Measurements from ENCODE around the gene SEC11C.
"Not testable (repeated sequence)": the region's sequence is repeated elsewhere in the genome, so short reads cannot be mapped to it uniquely, and the experiment has no call there.

Gene SEC11C

GRCh38 chr18:59139615-59140301, at the start of gene SEC11C:
Gene SEC11C, plus strand, starts transcription at chr18:59139884. Its CDS starts 65 bp downstream, at chr18:59139949.
- peak; percentile 96 for DNase-seq (ENCODE audit: low spot score)

DNA sequence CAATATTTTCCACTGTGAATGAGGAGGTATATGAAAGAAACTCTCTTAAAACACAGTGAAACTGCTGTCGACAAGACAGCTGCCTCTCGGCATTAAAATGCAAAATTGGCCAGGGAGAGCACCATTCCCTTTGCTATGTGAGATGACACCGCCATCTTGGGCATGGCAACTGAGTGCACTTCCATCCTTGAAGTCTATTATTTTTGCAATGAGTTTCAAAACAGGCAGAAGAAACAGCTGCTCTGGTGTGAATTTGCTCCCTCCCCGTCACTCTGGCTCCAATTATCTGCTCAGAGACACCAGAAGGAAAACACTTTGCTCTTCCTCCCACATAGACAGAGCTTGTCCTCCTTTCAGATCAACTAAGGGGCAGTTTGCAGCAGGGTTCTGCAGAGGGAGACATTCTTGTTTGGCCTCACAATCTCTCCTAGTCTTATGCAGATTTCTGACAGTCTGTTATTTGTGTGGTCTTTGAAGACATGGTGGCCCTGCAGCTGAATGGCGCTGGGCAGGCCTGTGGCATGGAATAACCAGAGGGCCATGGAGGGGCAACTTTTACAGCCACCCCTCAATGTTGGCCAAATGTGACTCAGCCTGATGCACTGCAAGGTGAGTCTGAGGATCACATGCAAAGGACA, 48.6 kb upstream of the SEC11C start:
- DNase-seq (ENCODE audit: low spot score): no peak

- DNase-seq (ENCODE audit: low spot score): no peak
Observed at GRCh38 chr18:59093668-59094067, 46.0 kb upstream of the SEC11C start.

GRCh38 chr18:59094569-59094968, 45.1 kb upstream of the SEC11C start:
- no peak for DNase-seq (ENCODE audit: low spot score)

DNA sequence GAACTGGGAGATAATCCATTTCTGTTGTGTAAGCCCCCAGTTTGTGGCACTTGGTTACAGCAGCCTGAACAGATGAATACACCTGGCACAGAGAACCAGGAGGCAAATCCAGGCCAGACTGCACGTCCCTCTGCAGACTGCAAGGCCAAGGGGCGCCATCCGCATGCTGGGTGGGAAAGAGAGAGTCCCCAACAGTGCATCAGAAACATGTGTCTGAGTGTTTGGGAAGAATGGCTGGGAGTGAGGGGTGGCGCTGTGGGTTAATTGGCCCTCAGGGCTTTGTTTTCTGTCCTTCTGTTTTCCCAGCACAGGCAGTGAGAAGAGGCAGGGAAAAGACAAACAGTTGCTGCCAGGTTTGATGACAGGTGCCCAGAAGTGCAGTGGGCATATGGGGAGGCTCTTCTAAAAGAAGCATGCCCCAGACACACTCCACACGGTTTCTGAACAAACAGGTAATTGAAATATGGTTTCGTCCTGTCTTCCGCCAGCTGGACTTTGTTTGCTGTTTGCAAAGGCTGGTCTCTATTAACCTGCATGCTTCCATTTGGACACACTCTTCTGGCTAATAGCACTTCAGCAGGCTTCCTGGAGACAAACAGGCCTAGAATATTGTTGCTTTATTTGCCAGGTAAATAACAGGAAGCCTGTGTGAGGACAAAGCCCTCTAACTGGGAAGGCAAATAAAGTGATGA, 43.4 kb upstream of the SEC11C start:
- no peak for DNase-seq (ENCODE audit: low spot score)

DNA sequence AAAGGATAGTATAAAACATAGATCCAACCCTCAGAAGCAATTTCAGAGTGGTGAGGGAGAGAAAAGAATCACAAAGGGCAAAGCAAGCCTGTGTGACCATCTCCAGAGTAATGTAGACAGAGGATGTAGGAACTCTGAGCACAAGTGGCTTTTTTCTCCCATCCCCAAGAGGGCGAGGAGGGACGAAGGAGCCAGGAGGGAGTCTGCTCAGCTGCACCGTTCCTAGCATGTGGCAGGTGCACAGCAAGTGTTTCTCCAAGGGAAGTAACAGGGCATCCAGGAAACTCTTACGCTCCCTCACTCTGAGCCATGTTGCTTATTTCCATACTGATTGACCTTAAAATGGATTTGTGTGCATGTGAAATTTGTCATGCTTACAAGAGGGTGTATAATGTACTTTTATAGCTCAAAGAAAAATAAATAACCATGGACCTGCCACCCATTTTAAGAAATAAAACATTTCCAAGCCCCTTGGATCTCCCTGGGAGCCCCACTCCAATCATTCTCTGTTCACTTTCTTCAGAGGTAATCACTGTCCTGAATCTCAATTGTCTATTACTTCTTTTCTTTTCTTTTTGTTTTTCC, 37.8 kb upstream of the SEC11C start:
- no peak for DNase-seq (ENCODE audit: low spot score)

GRCh38 chr18:59109375-59109774, 30.3 kb upstream of the SEC11C start:
- DNase-seq (ENCODE audit: low spot score): peak; percentile 14

- DNase-seq (ENCODE audit: low spot score): no peak
Observed at GRCh38 chr18:59114160-59114559, 25.5 kb upstream of the SEC11C start.

GRCh38 chr18:59123588-59124369, 15.9 kb upstream of the SEC11C start:
- peak; percentile 89 for DNase-seq (ENCODE audit: low spot score)

- no peak for DNase-seq (ENCODE audit: low spot score)
Observed at GRCh38 chr18:59124370-59124704, 15.3 kb upstream of the SEC11C start.

GRCh38 chr18:59127047-59127446, 12.6 kb upstream of the SEC11C start:
- DNase-seq (ENCODE audit: low spot score): no peak

DNA sequence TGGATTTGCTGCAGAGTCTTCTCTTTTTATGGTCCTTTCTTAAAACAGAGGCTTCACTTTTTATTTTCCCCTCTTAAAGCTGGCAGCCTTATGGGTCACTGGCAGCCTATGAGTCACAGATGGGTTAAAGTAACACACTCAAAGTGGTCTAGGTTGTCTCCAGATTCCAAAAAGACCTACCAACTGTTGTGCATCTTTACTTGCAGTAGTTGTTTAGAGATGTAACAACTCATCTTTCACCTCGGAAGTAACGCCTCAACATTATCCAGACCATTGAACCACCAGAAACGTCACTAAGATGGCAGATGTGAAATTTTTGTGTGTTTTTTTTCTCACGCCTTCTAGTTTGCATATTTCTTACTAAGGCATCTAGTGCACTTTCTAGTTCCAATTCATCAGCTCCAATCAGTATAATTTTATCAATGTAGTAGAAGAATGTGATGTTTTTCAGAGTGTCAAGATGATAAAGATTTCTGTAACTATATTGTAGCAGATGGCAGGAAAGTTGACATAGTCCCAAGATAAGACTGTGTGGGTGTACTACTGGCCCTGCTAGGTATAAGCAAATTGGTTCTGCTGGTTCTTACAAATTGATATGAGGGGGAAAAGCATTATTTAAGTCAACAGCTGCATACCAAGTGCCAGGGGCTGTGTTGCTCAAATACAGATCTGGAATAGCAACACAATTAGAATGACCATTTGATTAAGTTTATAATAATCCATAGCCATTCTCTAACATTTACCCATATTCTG, 9.6 kb upstream of the SEC11C start:
- no peak for DNase-seq (ENCODE audit: low spot score)

- no peak for DNase-seq (ENCODE audit: low spot score)
Observed at GRCh38 chr18:59132810-59133465, 6.7 kb upstream of the SEC11C start.

GRCh38 chr18:59139291-59139614, 431 bp upstream of the SEC11C start:
- DNase-seq (ENCODE audit: low spot score): peak; percentile 91

DNA sequence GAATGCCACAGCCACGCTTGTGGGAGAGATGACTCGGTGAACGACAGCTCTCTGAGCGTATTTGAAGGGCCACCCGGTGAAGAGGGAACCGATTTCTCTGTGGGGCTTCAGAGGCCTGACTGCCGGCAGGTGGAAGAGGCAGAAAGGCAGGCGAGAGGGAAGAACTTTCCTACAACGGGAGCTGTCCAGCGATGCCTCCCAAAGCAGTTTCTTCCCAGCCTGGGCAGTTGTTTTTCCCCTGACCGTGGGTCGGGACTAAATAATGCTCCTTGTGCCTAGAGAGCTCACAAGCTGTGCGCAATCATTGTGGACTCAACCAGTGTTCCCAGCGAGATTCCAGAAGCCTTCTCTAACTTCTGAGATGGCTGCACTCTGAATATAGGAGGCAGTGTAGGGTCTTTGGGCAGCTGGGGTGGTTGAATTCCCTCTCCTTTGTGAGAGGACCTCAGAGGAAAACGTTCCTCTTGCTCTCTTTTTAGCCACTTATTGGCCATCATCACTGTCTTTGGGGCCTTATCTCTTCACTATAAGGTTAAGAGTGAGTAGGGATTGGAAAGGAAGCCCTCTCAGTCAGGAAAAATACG, 710 bp downstream of the SEC11C start:
- DNase-seq (ENCODE audit: low spot score): peak; percentile 59

- no peak for DNase-seq (ENCODE audit: low spot score)
Observed at GRCh38 chr18:59141294-59142068, 1.8 kb downstream of the SEC11C start.

GRCh38 chr18:59142274-59142673, 2.6 kb downstream of the SEC11C start:
- DNase-seq (ENCODE audit: low spot score): no peak

DNA sequence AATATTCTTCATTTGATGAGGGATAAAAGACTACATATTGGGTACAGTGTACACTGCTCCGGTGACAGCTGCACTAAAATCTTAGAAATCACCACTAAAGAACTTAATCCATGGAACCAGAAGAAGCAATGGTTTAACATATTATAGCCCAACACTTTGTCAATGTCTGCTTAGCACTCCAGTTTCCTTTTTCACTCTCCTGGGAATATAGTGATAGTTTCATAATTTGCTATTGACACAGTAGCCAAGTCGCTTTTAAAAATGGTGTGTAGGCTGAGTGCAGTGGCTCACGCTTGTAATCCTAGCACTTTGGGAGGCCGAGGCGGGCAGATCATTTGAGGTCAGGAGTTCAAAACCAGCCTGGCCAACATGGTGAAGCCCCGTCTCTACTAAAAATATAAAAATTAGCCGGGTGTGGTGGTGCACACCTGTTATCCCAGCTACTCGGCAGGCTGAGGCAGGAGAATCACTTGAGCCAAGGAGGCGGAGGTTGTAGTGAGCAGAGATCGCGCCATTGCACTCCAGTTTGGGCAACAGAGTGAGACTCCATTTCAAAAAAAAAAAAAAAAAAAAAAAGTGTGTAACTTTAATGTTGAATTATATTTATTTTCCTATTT, 3.2 kb downstream of the SEC11C start:
- not testable (repeated sequence) for DNase-seq (ENCODE audit: low spot score)

- DNase-seq (ENCODE audit: low spot score): no peak
Observed at GRCh38 chr18:59143441-59143840, 3.8 kb downstream of the SEC11C start.

All from AG20443 (cell line).